AG09319 (cell line): ENCODE data around the gene BLM.

Experiments used
- DNase-seq: peaks from one replicate; pipeline ENCODE4 v3.0.0-alpha.2; 2010; ENCODE audit warnings: low read depth; ENCODE audit errors: extremely low read depth
- TF ChIP-seq, protein P1 (sequence below): IDR thresholded peaks from 2 replicates; pipeline ENCODE4 v1.5.1; 2011; ENCODE audit warnings: low read depth, mild to moderate bottlenecking, inconsistent platforms, low read length, moderate library complexity

BLM gene

GRCh38 chr15:90790561-90790960 lies 73.4 kb downstream of the BLM start:
- DNase-seq: no peak
- TF ChIP-seq, protein P1, sequence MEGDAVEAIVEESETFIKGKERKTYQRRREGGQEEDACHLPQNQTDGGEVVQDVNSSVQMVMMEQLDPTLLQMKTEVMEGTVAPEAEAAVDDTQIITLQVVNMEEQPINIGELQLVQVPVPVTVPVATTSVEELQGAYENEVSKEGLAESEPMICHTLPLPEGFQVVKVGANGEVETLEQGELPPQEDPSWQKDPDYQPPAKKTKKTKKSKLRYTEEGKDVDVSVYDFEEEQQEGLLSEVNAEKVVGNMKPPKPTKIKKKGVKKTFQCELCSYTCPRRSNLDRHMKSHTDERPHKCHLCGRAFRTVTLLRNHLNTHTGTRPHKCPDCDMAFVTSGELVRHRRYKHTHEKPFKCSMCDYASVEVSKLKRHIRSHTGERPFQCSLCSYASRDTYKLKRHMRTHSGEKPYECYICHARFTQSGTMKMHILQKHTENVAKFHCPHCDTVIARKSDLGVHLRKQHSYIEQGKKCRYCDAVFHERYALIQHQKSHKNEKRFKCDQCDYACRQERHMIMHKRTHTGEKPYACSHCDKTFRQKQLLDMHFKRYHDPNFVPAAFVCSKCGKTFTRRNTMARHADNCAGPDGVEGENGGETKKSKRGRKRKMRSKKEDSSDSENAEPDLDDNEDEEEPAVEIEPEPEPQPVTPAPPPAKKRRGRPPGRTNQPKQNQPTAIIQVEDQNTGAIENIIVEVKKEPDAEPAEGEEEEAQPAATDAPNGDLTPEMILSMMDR: no peak

GRCh38 chr15:90794538-90794937 lies 77.4 kb downstream of the BLM start:
- TF ChIP-seq, protein P1: no peak
- no peak for DNase-seq

- TF ChIP-seq, protein P1: no peak
- no peak for DNase-seq
These were observed 82.6 kb downstream of the BLM start for GRCh38 chr15:90799639-90800170.

DNA sequence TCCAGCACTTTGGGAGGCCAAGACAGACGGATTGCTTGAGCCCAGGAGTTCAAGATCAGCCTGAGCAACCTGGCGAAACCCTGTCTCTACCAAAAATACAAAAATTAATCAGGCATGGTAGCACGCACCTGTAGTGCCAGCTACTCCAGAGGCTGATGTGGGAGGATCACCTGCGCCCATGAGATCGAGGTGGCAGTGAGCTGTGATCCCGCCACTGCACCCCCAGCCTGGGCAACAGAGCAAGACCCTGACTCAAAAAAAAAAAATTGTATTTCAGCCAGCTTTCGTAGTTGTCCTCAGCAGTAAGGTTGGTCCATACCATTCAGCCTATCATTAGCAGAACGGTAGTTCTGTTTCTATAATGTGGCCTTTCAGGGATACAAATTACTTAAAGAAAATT lies 84.7 kb downstream of the BLM start:
- TF ChIP-seq, protein P1: no peak
- DNase-seq: no peak

DNA sequence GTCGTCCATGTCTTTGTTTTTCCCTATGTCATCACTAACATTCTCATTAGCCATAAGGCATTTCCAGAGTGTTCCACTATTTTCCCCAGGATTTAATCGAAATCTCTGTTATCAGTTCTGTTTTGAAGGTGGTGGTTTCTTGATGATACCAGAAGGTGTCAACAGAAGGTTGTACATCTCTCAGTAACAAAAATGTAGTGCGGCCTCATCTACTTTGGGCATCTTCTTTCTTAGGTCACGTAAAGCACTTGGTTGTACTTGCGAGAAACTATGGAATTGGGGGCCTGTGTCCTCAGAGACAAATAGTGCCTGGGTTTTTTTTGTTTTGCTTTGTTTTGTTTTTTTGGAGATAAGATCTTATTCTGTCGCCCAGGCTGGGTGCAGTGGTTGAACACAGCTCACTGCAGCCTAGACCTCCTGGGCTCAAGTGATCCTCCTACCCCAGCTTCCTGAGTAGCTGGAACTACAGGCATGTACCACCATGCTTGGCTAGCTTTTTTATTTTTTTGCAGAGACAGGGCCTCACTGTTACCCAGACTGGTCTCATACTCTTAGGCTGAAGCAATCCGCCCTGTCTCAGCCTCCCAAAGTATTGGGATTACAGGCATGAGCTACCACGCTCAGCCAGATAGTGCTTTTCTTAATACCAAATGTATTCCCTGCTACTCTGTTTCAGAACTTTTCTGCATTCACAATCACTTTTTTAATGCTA lies 90.1 kb downstream of the BLM start:
- DNase-seq: no peak
- TF ChIP-seq, protein P1: no peak

GRCh38 chr15:90807786-90808086 lies 90.6 kb downstream of the BLM start:
- TF ChIP-seq, protein P1: no peak
- DNase-seq: no peak

GRCh38 chr15:90808517-90809235 lies 91.5 kb downstream of the BLM start:
- no peak for DNase-seq
- TF ChIP-seq, protein P1: no peak
